Measurements from ENCODE around the gene PLEKHG3.

The PLEKHG3 gene

GRCh38 chr14:64792871-64793560, 88.8 kb downstream of the PLEKHG3 start:
- no peak for DNase-seq

GRCh38 chr14:64795211-64795610, 91.0 kb downstream of the PLEKHG3 start:
- DNase-seq: no peak

GRCh38 chr14:64795921-64796320, 91.7 kb downstream of the PLEKHG3 start:
- DNase-seq: no peak

GRCh38 chr14:64796369-64796768, 92.1 kb downstream of the PLEKHG3 start:
- DNase-seq: no peak

- no peak for DNase-seq
Measured at GRCh38 chr14:64799555-64799954, 95.3 kb downstream of the PLEKHG3 start.

Data from NCI-H1436 treated with DMSO at 0.1 percent for 48 hours (cell line).